NCI-H748 treated with DMSO at 0.1 percent for 48 hours (cell line): ENCODE data around the gene ATF6.
"Not testable (repeated sequence)": the region's sequence is repeated elsewhere in the genome, so short reads cannot be mapped to it uniquely, and the experiment has no call there.

Experiments used
- DNase-seq: peaks from one replicate; lab custom pipeline; 2025; lab: John Stamatoyannopoulos, UW

Gene ATF6

GRCh38 chr1:161779393-161779792, 13.3 kb downstream of the ATF6 start:
- no peak for DNase-seq

GRCh38 chr1:161781995-161782394, 15.9 kb downstream of the ATF6 start:
- DNase-seq = no peak

GRCh38 chr1:161782886-161783285, 16.8 kb downstream of the ATF6 start:
- no peak for DNase-seq

GRCh38 chr1:161784968-161785367, 18.8 kb downstream of the ATF6 start:
- DNase-seq = no peak

GRCh38 chr1:161787355-161787754, 21.2 kb downstream of the ATF6 start:
- no peak for DNase-seq

GRCh38 chr1:161790587-161791317, 24.6 kb downstream of the ATF6 start:
- DNase-seq = no peak

- DNase-seq = no peak
Measured at GRCh38 chr1:161791904-161792655, 26.0 kb downstream of the ATF6 start.

- peak; percentile 49 for DNase-seq
Measured at GRCh38 chr1:161792740-161793139, 26.6 kb downstream of the ATF6 start.

- no peak for DNase-seq
Measured at GRCh38 chr1:161799792-161800191, 33.7 kb downstream of the ATF6 start.

GRCh38 chr1:161801955-161802354, 35.8 kb downstream of the ATF6 start:
- no peak for DNase-seq

- DNase-seq = no peak
Measured at GRCh38 chr1:161803181-161803580, 37.1 kb downstream of the ATF6 start.

GRCh38 chr1:161805399-161806197, 39.5 kb downstream of the ATF6 start:
- no peak for DNase-seq

- DNase-seq = not testable (repeated sequence)
Measured at GRCh38 chr1:161809202-161809601, 43.1 kb downstream of the ATF6 start.

- DNase-seq = not testable (repeated sequence)
Measured at GRCh38 chr1:161809656-161810055, 43.5 kb downstream of the ATF6 start.

- no peak for DNase-seq
Measured at GRCh38 chr1:161810780-161811179, 44.7 kb downstream of the ATF6 start.

GRCh38 chr1:161816201-161816600, 50.1 kb downstream of the ATF6 start:
- DNase-seq = no peak

GRCh38 chr1:161817176-161817730, 51.1 kb downstream of the ATF6 start:
- DNase-seq = no peak

- DNase-seq = no peak
Measured at GRCh38 chr1:161820914-161821313, 54.8 kb downstream of the ATF6 start.

GRCh38 chr1:161824618-161825017, 58.5 kb downstream of the ATF6 start:
- no peak for DNase-seq

- DNase-seq = no peak
Measured at GRCh38 chr1:161825831-161826230, 59.7 kb downstream of the ATF6 start.

GRCh38 chr1:161826478-161826877, 60.4 kb downstream of the ATF6 start:
- no peak for DNase-seq

GRCh38 chr1:161827786-161828185, 61.7 kb downstream of the ATF6 start:
- DNase-seq = no peak
